Measurements from ENCODE around the gene KRT27. TPM values are rescaled to one million over a fixed set of nuclear protein-coding genes. Genes with fewer than 3 reads are reported as not detected.

The KRT27 gene
- total and polyA plus RNA-seq, 4 donors: 0.14 to 1.5 (median 0.55) TPM

- DNase-seq: no peak
Observed at GRCh38 chr17:40801157-40801556, 18.8 kb upstream of the KRT27 start.

GRCh38 chr17:40800381-40800780 is 18.0 kb upstream of the KRT27 start:
- WGBS, 2 donors: 50 to 70% methylated on average over 1 of the region's 1 CpG
- no peaks in the 10 kb centered on the region for H3K9me3 ChIP-seq (ENCODE audit: control insufficient read depth in 4 of 4, insufficient read depth in 3 of 4, low read length in 3 of 4)
- TF ChIP-seq CTCF (IDR thresholded peaks at IDR 0.05; ENCODE audit: control extremely low read depth, extremely low read depth): no peak

More at GRCh38 chr17:40801157-40801556, 18.8 kb upstream of the KRT27 start:
- peaks cover 0 to under 1% (median 0%) of the 10 kb centered on the region in 4 donors for H3K9me3 ChIP-seq (ENCODE audit: control insufficient read depth in 4 of 4, insufficient read depth in 3 of 4, low read length in 3 of 4)
- no peaks in the 10 kb centered on the region for H3K36me3 ChIP-seq (ENCODE audit: control insufficient read depth in 4 of 4, insufficient read depth in 4 of 4, low read length in 4 of 4)
- ATAC-seq (ENCODE audit: insufficient read depth, low FRiP score): no peak
- no peak for TF ChIP-seq CTCF (IDR thresholded peaks at IDR 0.05; ENCODE audit: control extremely low read depth, extremely low read depth)
- no peak overlapping the region for H3K4me3 ChIP-seq
- no peak overlapping the region for H3K9ac ChIP-seq (ENCODE audit: insufficient read depth in 1 of 2, low read length in 2 of 2)
- H3K27me3 ChIP-seq (ENCODE audit: control insufficient read depth in 3 of 3, insufficient read depth in 3 of 3, low read length in 2 of 3): peaks cover 0 to 37% (median 31%) of the 10 kb centered on the region in 3 donors
- WGBS, 2 donors: 82 to 90% methylated on average over 2 of the region's 2 CpGs
- no peak overlapping the region for H3K27ac ChIP-seq (ENCODE audit: low read depth in 1 of 2, low read length in 1 of 2)
- no peaks in the 10 kb centered on the region for H3K4me1 ChIP-seq (ENCODE audit: control insufficient read depth in 5 of 5, insufficient read depth in 5 of 5, low read length in 5 of 5)

GRCh38 chr17:40799859-40800258 is 17.5 kb upstream of the KRT27 start, which contains the start of gene KRT28:
TSS of gene KRT28 (minus strand) at chr17:40799959. CDS start at chr17:40799893, 66 bp downstream.
- H3K9ac ChIP-seq (ENCODE audit: insufficient read depth in 1 of 2, low read length in 2 of 2): no peak within 1 kb of the TSS
- no peaks in the 10 kb centered on the region for H3K9me3 ChIP-seq (ENCODE audit: control insufficient read depth in 4 of 4, insufficient read depth in 3 of 4, low read length in 3 of 4)
- H3K36me3 ChIP-seq (ENCODE audit: control insufficient read depth in 4 of 4, insufficient read depth in 4 of 4, low read length in 4 of 4): no peaks in the 10 kb centered on the region
- TF ChIP-seq CTCF (IDR thresholded peaks at IDR 0.05; ENCODE audit: control extremely low read depth, extremely low read depth): no peak
- no peak for DNase-seq
- ATAC-seq (ENCODE audit: insufficient read depth, low FRiP score): no peak
- 77 to 91% methylated on average over 3 of the region's 3 CpGs for WGBS, 2 donors
- peaks cover 0 to 32% (median 25%) of the 10 kb centered on the region in 3 donors for H3K27me3 ChIP-seq (ENCODE audit: control insufficient read depth in 3 of 3, insufficient read depth in 3 of 3, low read length in 2 of 3)
- H3K4me1 ChIP-seq (ENCODE audit: control insufficient read depth in 5 of 5, insufficient read depth in 5 of 5, low read length in 5 of 5): no peaks in the 10 kb centered on the region
- no peak within 1 kb of the TSS for H3K4me3 ChIP-seq
- H3K27ac ChIP-seq (ENCODE audit: low read depth in 1 of 2, low read length in 1 of 2): no peak within 1 kb of the TSS

More at GRCh38 chr17:40800381-40800780, 18.0 kb upstream of the KRT27 start:
- ATAC-seq (ENCODE audit: insufficient read depth, low FRiP score): no peak
- Histone ChIP-seq H3K9ac (ENCODE audit: insufficient read depth in 1 of 2, low read length in 2 of 2) (no peak overlapping the region), H3K27ac (ENCODE audit: low read depth in 1 of 2, low read length in 1 of 2) (no peak overlapping the region), H3K36me3 (ENCODE audit: control insufficient read depth in 4 of 4, insufficient read depth in 4 of 4, low read length in 4 of 4) (no peaks in the 10 kb centered on the region), H3K4me3 (no peak overlapping the region), H3K4me1 (ENCODE audit: control insufficient read depth in 5 of 5, insufficient read depth in 5 of 5, low read length in 5 of 5) (no peaks in the 10 kb centered on the region), H3K27me3 (ENCODE audit: control insufficient read depth in 3 of 3, insufficient read depth in 3 of 3, low read length in 2 of 3) (peaks cover 0 to 34% (median 26%) of the 10 kb centered on the region in 3 donors)
- DNase-seq: no peak

DNA sequence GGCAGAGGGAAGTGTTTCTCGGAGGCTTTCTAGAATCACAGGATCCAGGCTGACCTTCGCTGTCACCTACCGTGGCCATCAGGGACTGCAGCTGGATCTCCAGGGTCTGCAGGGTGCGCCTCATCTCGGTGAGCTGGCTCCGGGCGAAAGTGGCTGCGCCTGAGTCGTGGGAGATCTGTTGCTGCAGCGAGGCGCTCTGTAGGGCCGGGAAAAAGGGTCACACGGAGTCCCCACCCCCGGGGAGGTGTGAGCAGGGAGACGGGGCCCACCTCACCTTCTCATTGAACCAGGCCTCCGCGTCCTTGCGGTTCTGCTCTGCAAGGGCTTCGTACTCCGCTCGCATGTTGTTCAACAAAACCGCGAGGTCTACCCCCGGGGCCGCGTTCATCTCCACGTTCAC is 14.5 kb upstream of the KRT27 start:
- WGBS, 2 donors: 79 to 80% methylated on average over 27 of the region's 27 CpGs
- Histone ChIP-seq H3K9ac (ENCODE audit: insufficient read depth in 1 of 2, low read length in 2 of 2) (no peak overlapping the region), H3K4me3 (no peak overlapping the region), H3K27me3 (ENCODE audit: control insufficient read depth in 3 of 3, insufficient read depth in 3 of 3, low read length in 2 of 3) (peaks cover 0 to 24% (median 18%) of the 10 kb centered on the region in 3 donors), H3K9me3 (ENCODE audit: control insufficient read depth in 4 of 4, insufficient read depth in 3 of 4, low read length in 3 of 4) (no peaks in the 10 kb centered on the region), H3K27ac (ENCODE audit: low read depth in 1 of 2, low read length in 1 of 2) (no peak overlapping the region), H3K36me3 (ENCODE audit: control insufficient read depth in 4 of 4, insufficient read depth in 4 of 4, low read length in 4 of 4) (no peaks in the 10 kb centered on the region), H3K4me1 (ENCODE audit: control insufficient read depth in 5 of 5, insufficient read depth in 5 of 5, low read length in 5 of 5) (peaks cover 0 to 4% (median 0%) of the 10 kb centered on the region in 5 donors)
- ATAC-seq (ENCODE audit: insufficient read depth, low FRiP score) (no peak), DNase-seq (no peak)
- TF ChIP-seq CTCF (IDR thresholded peaks at IDR 0.05; ENCODE audit: control extremely low read depth, extremely low read depth): no peak
